Skeletal muscle cell (primary cell): ENCODE results near the gene KCNQ5.
A peak's percentile ranks its signal among the peaks of the same experiment; 100 is the strongest.

Experiments
- DNase-seq: peaks from one replicate; pipeline ENCODE4 v3.0.0-alpha.2; 2010; ENCODE audit warnings: low read depth
- H3K4me3 ChIP-seq: 2 replicates; pipeline ENCODE4 v1.5.1; 2011; ENCODE audit warnings: low read depth, mild to moderate bottlenecking, control low read depth, low read length, moderate library complexity

Gene KCNQ5

GRCh38 chr6:72784071-72784470 lies 162.2 kb downstream of the KCNQ5 start:
- H3K4me3 ChIP-seq = no peak overlapping the region
- no peak for DNase-seq

- no peak overlapping the region for H3K4me3 ChIP-seq
- no peak for DNase-seq
Observed at GRCh38 chr6:72784581-72784980, 162.7 kb downstream of the KCNQ5 start.

GRCh38 chr6:72787391-72788031 lies 165.6 kb downstream of the KCNQ5 start:
- DNase-seq = peak; percentile 79
- H3K4me3 ChIP-seq = no peak overlapping the region

- peak; percentile 25 for DNase-seq
- no peak overlapping the region for H3K4me3 ChIP-seq
Observed at GRCh38 chr6:72788188-72788587, 166.3 kb downstream of the KCNQ5 start.

- H3K4me3 ChIP-seq = no peak overlapping the region
- no peak for DNase-seq
Observed at GRCh38 chr6:72789145-72789544, 167.3 kb downstream of the KCNQ5 start.

- no peak for DNase-seq
- H3K4me3 ChIP-seq = no peak overlapping the region
Observed at GRCh38 chr6:72792692-72793091, 170.8 kb downstream of the KCNQ5 start.

- H3K4me3 ChIP-seq = no peak overlapping the region
- DNase-seq = no peak
Observed at GRCh38 chr6:72793641-72794395, 172.0 kb downstream of the KCNQ5 start.

GRCh38 chr6:72798196-72798595 lies 176.3 kb downstream of the KCNQ5 start:
- no peak overlapping the region for H3K4me3 ChIP-seq
- no peak for DNase-seq

GRCh38 chr6:72809746-72810379 lies 188.0 kb downstream of the KCNQ5 start:
- no peak for DNase-seq
- no peak overlapping the region for H3K4me3 ChIP-seq

- no peak for DNase-seq
- no peak overlapping the region for H3K4me3 ChIP-seq
Observed at GRCh38 chr6:72810571-72811280, 188.9 kb downstream of the KCNQ5 start.

GRCh38 chr6:72811971-72812421 lies 190.1 kb downstream of the KCNQ5 start:
- no peak for DNase-seq
- H3K4me3 ChIP-seq = no peak overlapping the region

GRCh38 chr6:72813807-72814596 lies 192.1 kb downstream of the KCNQ5 start:
- no peak for DNase-seq
- H3K4me3 ChIP-seq = no peak overlapping the region

GRCh38 chr6:72816022-72816421 lies 194.2 kb downstream of the KCNQ5 start:
- DNase-seq = no peak
- no peak overlapping the region for H3K4me3 ChIP-seq

GRCh38 chr6:72817208-72817607 lies 195.3 kb downstream of the KCNQ5 start:
- no peak overlapping the region for H3K4me3 ChIP-seq
- no peak for DNase-seq

GRCh38 chr6:72819609-72820008 lies 197.7 kb downstream of the KCNQ5 start:
- H3K4me3 ChIP-seq = no peak overlapping the region
- DNase-seq = no peak

GRCh38 chr6:72820153-72820552 lies 198.3 kb downstream of the KCNQ5 start:
- DNase-seq = no peak
- H3K4me3 ChIP-seq = no peak overlapping the region

GRCh38 chr6:72820906-72821305 lies 199.0 kb downstream of the KCNQ5 start:
- no peak overlapping the region for H3K4me3 ChIP-seq
- no peak for DNase-seq

- no peak for DNase-seq
- no peak overlapping the region for H3K4me3 ChIP-seq
Observed at GRCh38 chr6:72822023-72822422, 200.2 kb downstream of the KCNQ5 start.

- no peak for DNase-seq
- H3K4me3 ChIP-seq = no peak overlapping the region
Observed at GRCh38 chr6:72822691-72823090, 200.8 kb downstream of the KCNQ5 start.
